ENCODE results near the gene CC2D2A.

CC2D2A gene

GRCh38 chr4:15495621-15496020, 25.9 kb downstream of the CC2D2A start:
- DNase-seq (ENCODE audit: low read depth), result no peak
- H3K4me3 ChIP-seq (ENCODE audit: low read length), result no peak overlapping the region
- TF ChIP-seq CTCF (conservative IDR thresholded peaks at IDR 0.05; ENCODE audit: low read length), result no peak

GRCh38 chr4:15498356-15498755, 28.7 kb downstream of the CC2D2A start:
- no peak overlapping the region for H3K4me3 ChIP-seq (ENCODE audit: low read length)

GRCh38 chr4:15500701-15501100, 31.0 kb downstream of the CC2D2A start:
- no peak overlapping the region for H3K4me3 ChIP-seq (ENCODE audit: low read length)
- no peak for TF ChIP-seq CTCF (conservative IDR thresholded peaks at IDR 0.05; ENCODE audit: low read length)
- DNase-seq (ENCODE audit: low read depth), result no peak

More at GRCh38 chr4:15498356-15498755, 28.7 kb downstream of the CC2D2A start:
- no peak for DNase-seq (ENCODE audit: low read depth)
- no peak for TF ChIP-seq CTCF (conservative IDR thresholded peaks at IDR 0.05; ENCODE audit: low read length)

- TF ChIP-seq CTCF (conservative IDR thresholded peaks at IDR 0.05; ENCODE audit: low read length), result no peak
- no peak for DNase-seq (ENCODE audit: low read depth)
Observed at GRCh38 chr4:15501941-15502340, 32.3 kb downstream of the CC2D2A start.

GRCh38 chr4:15502384-15502783, 32.7 kb downstream of the CC2D2A start:
- no peak for DNase-seq (ENCODE audit: low read depth)
- no peak overlapping the region for H3K4me3 ChIP-seq (ENCODE audit: low read length)
- no peak for TF ChIP-seq CTCF (conservative IDR thresholded peaks at IDR 0.05; ENCODE audit: low read length)

More at GRCh38 chr4:15501941-15502340, 32.3 kb downstream of the CC2D2A start:
- H3K4me3 ChIP-seq (ENCODE audit: low read length), result no peak overlapping the region

GRCh38 chr4:15504041-15504440, 34.4 kb downstream of the CC2D2A start:
- TF ChIP-seq CTCF (conservative IDR thresholded peaks at IDR 0.05; ENCODE audit: low read length), result no peak
- no peak overlapping the region for H3K4me3 ChIP-seq (ENCODE audit: low read length)
- peak; percentile 27 for DNase-seq (ENCODE audit: low read depth)

GRCh38 chr4:15506464-15506863, 36.8 kb downstream of the CC2D2A start:
- TF ChIP-seq CTCF (conservative IDR thresholded peaks at IDR 0.05; ENCODE audit: low read length), result no peak
- peak; percentile 23 for DNase-seq (ENCODE audit: low read depth)
- no peak overlapping the region for H3K4me3 ChIP-seq (ENCODE audit: low read length)
